Measurements from ENCODE around the gene PFDN1. TPM values are rescaled to one million over a fixed set of nuclear protein-coding genes. Genes with fewer than 3 reads are reported as not detected.

Gene PFDN1
- total RNA-seq, 1 experiment from 2014 or later: 48.9 TPM

DNA sequence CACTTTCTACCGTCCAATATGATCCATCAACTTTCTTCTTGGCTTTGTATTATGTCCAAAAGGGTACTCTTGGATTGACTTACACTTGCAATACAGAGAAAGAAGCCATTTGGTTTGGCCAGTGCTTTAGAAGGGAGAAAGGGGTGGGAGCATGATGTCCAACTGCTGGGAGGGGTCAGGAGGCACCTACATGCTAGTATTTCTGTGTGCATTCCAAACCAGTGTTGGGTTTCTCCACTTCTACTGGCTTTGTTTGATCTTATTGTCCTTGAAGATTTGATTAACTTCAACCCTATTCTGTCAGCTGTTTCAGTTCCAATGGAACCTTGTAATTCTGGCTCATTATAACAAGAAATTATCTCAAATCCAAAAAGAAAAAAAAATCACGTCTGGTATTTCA, 100.3 kb downstream of the PFDN1 start:
- POLR2A ChIA-PET: no interaction called here
- Histone ChIP-seq H3K27ac (ENCODE audit: low read depth, low read length) (peak overlapping the region; percentile 37; the same call in 1 of the 2 replicates), H3K4me2 (ENCODE audit: low read length) (peak overlapping the region; percentile 69), H3K9me3 (ENCODE audit: control insufficient read depth in 1 of 2, insufficient read depth in 1 of 2, low read depth in 1 of 2, low read length in 2 of 2) (no peaks in the 10 kb centered on the region), H3K79me2 (ENCODE audit: insufficient read depth, low read length) (peaks cover 34% of the 10 kb centered on the region), H3K4me3 (replicated peaks in 1 of 2; ENCODE audit: low read depth in 1 of 2, low read length in 2 of 2) (peak overlapping the region in 1 of 2 experiments; percentile 27; a peak in 1 of 4 replicates), H3K36me3 (ENCODE audit: control insufficient read depth in 1 of 2, insufficient read depth in 2 of 2, low read length in 2 of 2) (no peaks in the 10 kb centered on the region), H3K4me1 (ENCODE audit: control insufficient read depth in 1 of 2, insufficient read depth in 2 of 2, low read length in 2 of 2) (peaks cover 29 to 48% of the 10 kb centered on the region in 2 experiments), H4K20me1 (ENCODE audit: insufficient read depth) (no peaks in the 10 kb centered on the region), H3K9ac (ENCODE audit: low read length) (no peak overlapping the region), H3K9me2 (ENCODE audit: insufficient read depth) (no peaks in the 10 kb centered on the region), H3K27me3 (ENCODE audit: insufficient read depth, low read length) (no peaks in the 10 kb centered on the region), H2AFZ (ENCODE audit: low read depth, low read length, poor library complexity, severe bottlenecking) (no peak overlapping the region)
- CTCF ChIA-PET: no interaction called here
- DNase-seq (ENCODE audit: low read depth, low spot score) (no peak), ATAC-seq (0 out of 2 replicates have a peak, but pooled peaks have one; percentile 29)
- no TSS peak for BruUV-seq (replicated peaks)
- RAD21 ChIA-PET (ENCODE audit: low non-redundant PET in 1 of 2, low total read pairs in 2 of 2, uncharacterized antibody in 2 of 2, unreplicated experiment in 2 of 2): no interaction called here
- intact Hi-C loops (cut with micrococcal nuclease): no loop called here
- TF ChIP-seq ZFX (IDR thresholded peaks at IDR 0.05) (no peak), SRF (IDR thresholded peaks at IDR 0.05; ENCODE audit: low read depth) (no peak), ZNF274 (IDR thresholded peaks at IDR 0.05; ENCODE audit: low read depth, low read length) (no peak), REST (IDR thresholded peaks at IDR 0.05; ENCODE audit: low read depth) (no peak), TCF7L2 (IDR thresholded peaks at IDR 0.05; ENCODE audit: borderline replicate concordance, extremely low read depth, insufficient read depth, insufficient read length) (no peak), CTCF (IDR thresholded peaks at IDR 0.05 in 2 of 3, conservative IDR thresholded peaks at IDR 0.05 in 1 of 3; ENCODE audit: borderline replicate concordance in 1 of 3, insufficient read depth in 1 of 3, low read depth in 2 of 3, low read length in 2 of 3) (no peak), POLR2AphosphoS5 (IDR thresholded peaks at IDR 0.05; ENCODE audit: low read depth, low read length) (no peak), ELF1 (IDR thresholded peaks at IDR 0.05; ENCODE audit: borderline replicate concordance, low read depth) (no peak), JUND (IDR thresholded peaks at IDR 0.05) (no peak), EGR1 (IDR thresholded peaks at IDR 0.05; ENCODE audit: low read depth) (no peak), POLR2A (IDR thresholded peaks at IDR 0.05; ENCODE audit: borderline replicate concordance, extremely low read depth, insufficient read depth, insufficient read length) (no peak), CEBPB (IDR thresholded peaks at IDR 0.05; ENCODE audit: low read depth) (no peak), EZH2 (IDR thresholded peaks at IDR 0.05) (no peak), RAD21 (IDR thresholded peaks at IDR 0.05; ENCODE audit: low read depth) (no peak), MAX (IDR thresholded peaks at IDR 0.05) (no peak), SP1 (IDR thresholded peaks at IDR 0.05; ENCODE audit: low read depth) (no peak), FOSL1 (IDR thresholded peaks at IDR 0.05; ENCODE audit: low read depth) (no peak), YY1 (IDR thresholded peaks at IDR 0.05; ENCODE audit: extremely low read depth, insufficient replicate concordance, low read depth, low read length) (no peak)
- TF ChIP-seq, protein P1, sequence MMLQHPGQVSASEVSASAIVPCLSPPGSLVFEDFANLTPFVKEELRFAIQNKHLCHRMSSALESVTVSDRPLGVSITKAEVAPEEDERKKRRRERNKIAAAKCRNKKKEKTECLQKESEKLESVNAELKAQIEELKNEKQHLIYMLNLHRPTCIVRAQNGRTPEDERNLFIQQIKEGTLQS (IDR thresholded peaks at IDR 0.05): no peak
